WI38 (cell line): ENCODE results near the gene OR5B21.

ENCODE experiments used
- H3K4me3 ChIP-seq: 2 replicates; pipeline ENCODE4 v1.5.1; 2011; ENCODE audit warnings: low read depth, mild to moderate bottlenecking, control low read depth, low read length
- CTCF ChIP-seq: IDR thresholded peaks from 2 replicates; pipeline ENCODE4 v1.5.1; 2012; ENCODE audit warnings: low read depth, mild to moderate bottlenecking, control low read depth, low read length

The OR5B21 gene

GRCh38 chr11:58506935-58507334 is 970 bp downstream of the OR5B21 start:
- no peak overlapping the region for H3K4me3 ChIP-seq
- no peak for TF ChIP-seq CTCF

GRCh38 chr11:58505849-58506248 is 2.1 kb downstream of the OR5B21 start:
- no peak overlapping the region for H3K4me3 ChIP-seq
- TF ChIP-seq CTCF = no peak

GRCh38 chr11:58504232-58504631 is 3.7 kb downstream of the OR5B21 start:
- H3K4me3 ChIP-seq = no peak overlapping the region
- TF ChIP-seq CTCF = no peak

- no peak for TF ChIP-seq CTCF
- H3K4me3 ChIP-seq = no peak overlapping the region
Observed at GRCh38 chr11:58503361-58503856, 4.5 kb downstream of the OR5B21 start.

GRCh38 chr11:58502004-58502403 is 5.9 kb downstream of the OR5B21 start:
- no peak overlapping the region for H3K4me3 ChIP-seq
- no peak for TF ChIP-seq CTCF

- TF ChIP-seq CTCF = no peak
- H3K4me3 ChIP-seq = no peak overlapping the region
Observed at GRCh38 chr11:58498464-58498863, 9.4 kb downstream of the OR5B21 start.

- no peak overlapping the region for H3K4me3 ChIP-seq
- no peak for TF ChIP-seq CTCF
Observed at GRCh38 chr11:58497951-58498350, 10.0 kb downstream of the OR5B21 start.
